H1 (cell line): Measurements from ENCODE around the gene KIAA0586. TPM values are rescaled to one million over a fixed set of nuclear protein-coding genes. Genes with fewer than 3 reads are reported as not detected.

Source experiments
- CREB1 ChIP-seq: IDR thresholded peaks from 2 replicates; pipeline ENCODE4 v1.6.1; 2012; ENCODE audit warnings: inconsistent platforms
- FOSL1 ChIP-seq: IDR thresholded peaks from 2 replicates; pipeline ENCODE4 v1.6.1; 2011; ENCODE audit warnings: mild to moderate bottlenecking, low read depth, low read length, moderate library complexity; ENCODE audit not compliant: insufficient read depth
- GABPA ChIP-seq: IDR thresholded peaks from 2 replicates; pipeline ENCODE4 v1.6.1; 2011; ENCODE audit warnings: mild to moderate bottlenecking, low read length, moderate library complexity, borderline replicate concordance; ENCODE audit not compliant: insufficient read depth
- RNF2 ChIP-seq: fragments of 200-900, 300-1000 bp; sonication (generic); IDR thresholded peaks from 2 replicates; pipeline ENCODE4 v1.7.1; 2016; ENCODE audit warnings: borderline replicate concordance, low read depth, mild to moderate bottlenecking, antibody characterized with exemption, low read length; ENCODE audit not compliant: poor library complexity, severe bottlenecking; ENCODE audit errors: missing control alignments
- SIN3A ChIP-seq, 2 experiments: IDR thresholded peaks in 1 of 2; conservative IDR thresholded peaks in 1 of 2; 2 replicates each; pipeline ENCODE4 v1.6.1; 2011 to 2012; ENCODE audit warnings: low read length in 2 of 2, improper control_type of control experiment in 1 of 2, low read depth in 1 of 2, mild to moderate bottlenecking in 1 of 2
- SP4 ChIP-seq: IDR thresholded peaks from 2 replicates; pipeline ENCODE4 v1.6.1; 2012; ENCODE audit warnings: low read length, inconsistent platforms
- polyA plus RNA-seq, 7 experiments: library from polyadenylated mRNA; depleted of rRNA in 3 of 7; stranded (reverse) in 5 of 7; unstranded in 2 of 7; fragments of >200 nt in 5 of 7; fragments of 200-250 nt in 2 of 7; gene quantifications; 1 replicate in 5 of 7; 2 replicates in 1 of 7; 4 replicates in 1 of 7; pipeline versions ENCODE4 v1.2.1 to v1.2.3, GENCODE V29; 2011 to 2013; ENCODE audit warnings: missing spikeins in 2 of 7, mixed read lengths in 2 of 7
- total RNA-seq: library from RNA; stranded (reverse); fragmentation: NEBNext Ultra II Directional; extraction: Animal tissue kit (Norgen Biotek cat#: 25700); gene quantifications from 2 replicates; pipeline ENCODE4 v1.2.1, GENCODE V29; 2021
- TF ChIP-seq, protein P1 (sequence below): fragments of 300-600 bp; sonication (generic); IDR thresholded peaks from 2 replicates; pipeline ENCODE4 v1.7.1; 2012; ENCODE audit warnings: low read length, moderate library complexity, mild to moderate bottlenecking, inconsistent platforms; ENCODE audit not compliant: insufficient replicate concordance

KIAA0586 gene
- total and polyA plus RNA-seq, 2 of the 8 experiments (the other 6 are each of a cell fraction or from before 2014, with no cell fraction given), result 7.2 to 24.8 TPM

DNA sequence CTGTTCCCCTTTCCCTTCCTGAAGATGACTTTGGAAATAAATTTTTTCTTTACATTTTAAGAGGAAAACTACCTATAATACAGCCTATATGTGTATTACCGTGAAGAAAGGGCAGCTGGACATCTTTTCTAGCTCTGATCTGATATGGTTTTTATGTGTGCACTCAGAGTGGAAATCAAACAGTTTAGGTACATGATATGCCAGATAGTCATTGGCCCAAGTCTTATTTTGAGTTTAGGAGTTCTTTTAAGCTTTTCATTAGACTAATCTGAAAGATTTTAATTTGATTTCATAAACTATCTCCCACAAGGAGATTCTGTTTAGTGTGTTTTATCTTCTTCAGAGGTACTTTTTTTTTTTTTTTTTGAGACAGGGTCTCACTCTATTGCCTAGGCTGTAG is 48.8 kb downstream of the KIAA0586 start (continued):
- TF ChIP-seq, protein P1, sequence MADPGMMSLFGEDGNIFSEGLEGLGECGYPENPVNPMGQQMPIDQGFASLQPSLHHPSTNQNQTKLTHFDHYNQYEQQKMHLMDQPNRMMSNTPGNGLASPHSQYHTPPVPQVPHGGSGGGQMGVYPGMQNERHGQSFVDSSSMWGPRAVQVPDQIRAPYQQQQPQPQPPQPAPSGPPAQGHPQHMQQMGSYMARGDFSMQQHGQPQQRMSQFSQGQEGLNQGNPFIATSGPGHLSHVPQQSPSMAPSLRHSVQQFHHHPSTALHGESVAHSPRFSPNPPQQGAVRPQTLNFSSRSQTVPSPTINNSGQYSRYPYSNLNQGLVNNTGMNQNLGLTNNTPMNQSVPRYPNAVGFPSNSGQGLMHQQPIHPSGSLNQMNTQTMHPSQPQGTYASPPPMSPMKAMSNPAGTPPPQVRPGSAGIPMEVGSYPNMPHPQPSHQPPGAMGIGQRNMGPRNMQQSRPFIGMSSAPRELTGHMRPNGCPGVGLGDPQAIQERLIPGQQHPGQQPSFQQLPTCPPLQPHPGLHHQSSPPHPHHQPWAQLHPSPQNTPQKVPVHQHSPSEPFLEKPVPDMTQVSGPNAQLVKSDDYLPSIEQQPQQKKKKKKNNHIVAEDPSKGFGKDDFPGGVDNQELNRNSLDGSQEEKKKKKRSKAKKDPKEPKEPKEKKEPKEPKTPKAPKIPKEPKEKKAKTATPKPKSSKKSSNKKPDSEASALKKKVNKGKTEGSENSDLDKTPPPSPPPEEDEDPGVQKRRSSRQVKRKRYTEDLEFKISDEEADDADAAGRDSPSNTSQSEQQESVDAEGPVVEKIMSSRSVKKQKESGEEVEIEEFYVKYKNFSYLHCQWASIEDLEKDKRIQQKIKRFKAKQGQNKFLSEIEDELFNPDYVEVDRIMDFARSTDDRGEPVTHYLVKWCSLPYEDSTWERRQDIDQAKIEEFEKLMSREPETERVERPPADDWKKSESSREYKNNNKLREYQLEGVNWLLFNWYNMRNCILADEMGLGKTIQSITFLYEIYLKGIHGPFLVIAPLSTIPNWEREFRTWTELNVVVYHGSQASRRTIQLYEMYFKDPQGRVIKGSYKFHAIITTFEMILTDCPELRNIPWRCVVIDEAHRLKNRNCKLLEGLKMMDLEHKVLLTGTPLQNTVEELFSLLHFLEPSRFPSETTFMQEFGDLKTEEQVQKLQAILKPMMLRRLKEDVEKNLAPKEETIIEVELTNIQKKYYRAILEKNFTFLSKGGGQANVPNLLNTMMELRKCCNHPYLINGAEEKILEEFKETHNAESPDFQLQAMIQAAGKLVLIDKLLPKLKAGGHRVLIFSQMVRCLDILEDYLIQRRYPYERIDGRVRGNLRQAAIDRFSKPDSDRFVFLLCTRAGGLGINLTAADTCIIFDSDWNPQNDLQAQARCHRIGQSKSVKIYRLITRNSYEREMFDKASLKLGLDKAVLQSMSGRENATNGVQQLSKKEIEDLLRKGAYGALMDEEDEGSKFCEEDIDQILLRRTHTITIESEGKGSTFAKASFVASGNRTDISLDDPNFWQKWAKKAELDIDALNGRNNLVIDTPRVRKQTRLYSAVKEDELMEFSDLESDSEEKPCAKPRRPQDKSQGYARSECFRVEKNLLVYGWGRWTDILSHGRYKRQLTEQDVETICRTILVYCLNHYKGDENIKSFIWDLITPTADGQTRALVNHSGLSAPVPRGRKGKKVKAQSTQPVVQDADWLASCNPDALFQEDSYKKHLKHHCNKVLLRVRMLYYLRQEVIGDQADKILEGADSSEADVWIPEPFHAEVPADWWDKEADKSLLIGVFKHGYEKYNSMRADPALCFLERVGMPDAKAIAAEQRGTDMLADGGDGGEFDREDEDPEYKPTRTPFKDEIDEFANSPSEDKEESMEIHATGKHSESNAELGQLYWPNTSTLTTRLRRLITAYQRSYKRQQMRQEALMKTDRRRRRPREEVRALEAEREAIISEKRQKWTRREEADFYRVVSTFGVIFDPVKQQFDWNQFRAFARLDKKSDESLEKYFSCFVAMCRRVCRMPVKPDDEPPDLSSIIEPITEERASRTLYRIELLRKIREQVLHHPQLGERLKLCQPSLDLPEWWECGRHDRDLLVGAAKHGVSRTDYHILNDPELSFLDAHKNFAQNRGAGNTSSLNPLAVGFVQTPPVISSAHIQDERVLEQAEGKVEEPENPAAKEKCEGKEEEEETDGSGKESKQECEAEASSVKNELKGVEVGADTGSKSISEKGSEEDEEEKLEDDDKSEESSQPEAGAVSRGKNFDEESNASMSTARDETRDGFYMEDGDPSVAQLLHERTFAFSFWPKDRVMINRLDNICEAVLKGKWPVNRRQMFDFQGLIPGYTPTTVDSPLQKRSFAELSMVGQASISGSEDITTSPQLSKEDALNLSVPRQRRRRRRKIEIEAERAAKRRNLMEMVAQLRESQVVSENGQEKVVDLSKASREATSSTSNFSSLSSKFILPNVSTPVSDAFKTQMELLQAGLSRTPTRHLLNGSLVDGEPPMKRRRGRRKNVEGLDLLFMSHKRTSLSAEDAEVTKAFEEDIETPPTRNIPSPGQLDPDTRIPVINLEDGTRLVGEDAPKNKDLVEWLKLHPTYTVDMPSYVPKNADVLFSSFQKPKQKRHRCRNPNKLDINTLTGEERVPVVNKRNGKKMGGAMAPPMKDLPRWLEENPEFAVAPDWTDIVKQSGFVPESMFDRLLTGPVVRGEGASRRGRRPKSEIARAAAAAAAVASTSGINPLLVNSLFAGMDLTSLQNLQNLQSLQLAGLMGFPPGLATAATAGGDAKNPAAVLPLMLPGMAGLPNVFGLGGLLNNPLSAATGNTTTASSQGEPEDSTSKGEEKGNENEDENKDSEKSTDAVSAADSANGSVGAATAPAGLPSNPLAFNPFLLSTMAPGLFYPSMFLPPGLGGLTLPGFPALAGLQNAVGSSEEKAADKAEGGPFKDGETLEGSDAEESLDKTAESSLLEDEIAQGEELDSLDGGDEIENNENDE, result no peak
- TF ChIP-seq SIN3A (conservative IDR thresholded peaks at IDR 0.05 in 1 of 2, IDR thresholded peaks at IDR 0.05 in 1 of 2; ENCODE audit: low read depth in 1 of 2, low read length in 2 of 2), result no peak
- TF ChIP-seq GABPA, result no peak
- no peak for TF ChIP-seq FOSL1
- TF ChIP-seq CREB1, result no peak
- TF ChIP-seq RNF2, result no peak
- TF ChIP-seq SP4, result no peak
- TF ChIP-seq, all 59 proteins: peak for 0
